HG03520 (cell line): Measurements from ENCODE around the gene CPSF7.
"Not testable (repeated sequence)": the region's sequence is repeated elsewhere in the genome, so short reads cannot be mapped to it uniquely, and the experiment has no call there.

Experiments used
- ATAC-seq: cut with Tn5 transposase; IDR thresholded peaks from one replicate; pipeline ENCODE4 v1.9.1; 2021; ENCODE audit warnings: mild to moderate bottlenecking, moderate library complexity; ENCODE audit not compliant: unreplicated experiment

Gene CPSF7

DNA sequence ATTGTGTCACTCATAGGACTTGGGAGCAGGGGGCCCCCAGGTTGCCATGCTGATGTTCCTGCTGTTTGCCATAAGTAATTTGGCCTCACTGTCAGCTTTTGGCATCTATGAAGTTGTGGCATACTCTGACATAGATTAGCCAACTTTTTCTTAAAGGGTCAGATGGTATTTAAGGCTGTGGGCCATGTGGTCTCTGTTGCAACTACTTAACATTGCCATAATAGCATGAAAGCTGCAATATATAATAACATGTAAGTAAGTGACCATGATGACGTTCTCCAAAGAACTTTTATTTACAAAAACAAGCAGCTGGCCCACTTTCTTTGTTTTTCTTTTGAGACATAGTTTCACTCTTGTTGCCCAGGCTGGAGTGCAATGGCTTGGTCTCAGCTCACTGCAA is 39.6 kb downstream of the CPSF7 start:
- ATAC-seq, result no peak

DNA sequence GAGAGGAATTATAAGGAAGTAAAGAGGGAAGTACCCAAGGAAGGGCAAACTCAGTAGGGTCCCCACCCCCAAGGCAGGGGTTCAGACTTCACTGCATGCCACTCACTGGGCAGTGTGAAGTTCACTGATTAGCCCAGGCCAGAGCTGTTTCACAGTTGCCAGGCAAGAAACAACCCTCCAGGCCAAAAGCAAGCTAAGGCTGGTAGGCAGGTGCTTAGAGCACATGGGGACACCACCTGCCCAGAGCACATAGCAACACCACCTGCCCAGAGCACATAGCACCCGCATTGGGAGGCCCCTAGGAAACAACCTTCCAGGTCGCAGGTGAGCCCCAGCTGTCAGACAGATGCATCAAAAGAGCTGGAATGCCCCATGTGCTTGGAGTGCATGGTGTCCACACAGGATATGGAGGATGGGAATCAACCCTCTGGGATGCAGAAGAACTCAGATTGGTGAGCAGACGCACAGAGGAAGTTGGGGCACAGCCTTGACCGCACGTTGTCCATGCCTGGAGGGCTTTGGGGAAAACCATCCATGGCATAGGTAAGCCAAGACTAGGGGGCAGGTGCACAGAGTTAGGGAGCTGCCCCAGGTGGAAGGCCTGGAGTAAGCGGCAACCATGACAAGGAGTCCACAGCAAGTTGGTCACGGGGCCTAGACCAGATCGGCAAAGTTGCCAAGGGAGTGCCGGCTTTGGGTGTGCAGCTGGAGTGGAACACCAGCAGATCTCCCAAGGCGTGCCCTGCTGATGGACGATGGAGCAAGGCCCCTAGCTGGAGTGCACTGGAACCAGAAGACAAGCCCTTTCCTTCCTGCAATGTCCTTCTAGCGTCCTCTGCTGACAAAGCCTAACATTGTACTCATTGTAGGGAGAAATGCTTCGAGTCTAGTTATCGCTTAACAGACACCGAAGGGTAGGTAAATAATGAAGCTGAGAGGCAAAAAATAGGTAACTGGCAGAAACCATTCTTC is 45.2 kb downstream of the CPSF7 start:
- no peak for ATAC-seq

DNA sequence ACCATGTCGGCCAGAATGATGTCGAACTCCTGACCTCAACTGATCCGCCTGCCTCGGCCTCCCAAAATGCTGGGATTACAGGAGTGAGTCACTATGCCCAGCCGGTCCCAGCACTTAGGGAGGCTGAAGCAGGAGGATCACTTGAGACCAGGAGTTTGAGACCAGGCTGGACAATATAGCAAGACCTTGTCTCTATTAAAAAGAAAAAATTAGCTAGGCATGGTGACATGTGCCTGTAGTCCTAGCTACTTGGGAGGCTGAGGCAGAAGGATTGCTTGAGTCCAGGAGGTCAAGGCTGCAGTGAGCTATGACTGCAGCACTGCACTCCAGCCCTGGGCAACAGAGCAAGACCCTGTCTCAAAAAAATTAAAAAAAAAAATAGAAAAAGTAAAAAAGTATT is 45.9 kb downstream of the CPSF7 start:
- ATAC-seq, result not testable (repeated sequence)

DNA sequence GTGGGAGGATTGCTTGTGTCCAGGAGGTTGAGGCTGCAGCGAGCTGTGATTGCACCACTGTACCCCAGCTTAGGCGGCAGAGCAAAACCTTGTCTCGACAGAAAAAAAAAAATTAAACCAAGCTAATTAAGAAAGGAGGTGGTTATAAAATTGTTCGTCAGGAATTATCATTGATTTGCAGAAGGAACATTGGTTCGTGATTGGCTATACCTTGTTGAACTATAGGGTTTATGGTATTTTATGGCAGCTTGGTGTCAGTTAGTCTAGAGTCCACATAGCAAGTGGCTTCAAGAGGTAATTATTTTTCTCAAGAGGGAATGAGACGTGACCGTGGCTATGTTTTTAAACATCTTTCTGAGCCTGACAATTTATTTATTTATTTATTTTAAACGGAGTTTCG is 48.9 kb downstream of the CPSF7 start:
- ATAC-seq, result no peak

DNA sequence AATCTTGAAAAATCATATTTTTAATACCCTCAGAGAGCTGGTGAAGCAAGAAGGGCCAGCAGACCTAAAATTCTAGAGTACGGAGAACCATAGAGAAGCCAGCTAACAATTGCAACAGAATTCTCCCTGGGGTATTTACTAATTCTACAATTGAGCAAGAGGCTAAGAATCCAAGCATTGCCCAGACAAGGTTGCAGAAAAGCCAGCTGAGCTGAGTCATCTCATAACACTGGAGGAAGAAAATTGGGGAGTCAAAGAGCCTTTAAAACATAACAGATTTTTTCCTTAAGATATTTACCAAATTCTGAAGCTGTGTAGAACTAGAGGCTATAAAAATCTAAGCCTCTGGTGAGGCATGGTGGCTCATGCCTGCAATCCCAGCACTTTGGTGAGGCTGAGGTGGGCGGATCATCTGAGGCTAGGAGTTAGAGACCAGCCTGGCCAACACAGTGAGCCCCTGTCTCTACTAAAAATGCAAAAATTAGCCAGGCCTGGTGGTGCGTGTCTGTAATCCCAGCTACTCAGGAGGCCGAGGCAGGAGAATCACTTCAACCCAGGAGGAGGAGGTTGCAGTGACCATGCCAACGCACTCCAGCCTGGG is 51.0 kb downstream of the CPSF7 start:
- no peak for ATAC-seq

DNA sequence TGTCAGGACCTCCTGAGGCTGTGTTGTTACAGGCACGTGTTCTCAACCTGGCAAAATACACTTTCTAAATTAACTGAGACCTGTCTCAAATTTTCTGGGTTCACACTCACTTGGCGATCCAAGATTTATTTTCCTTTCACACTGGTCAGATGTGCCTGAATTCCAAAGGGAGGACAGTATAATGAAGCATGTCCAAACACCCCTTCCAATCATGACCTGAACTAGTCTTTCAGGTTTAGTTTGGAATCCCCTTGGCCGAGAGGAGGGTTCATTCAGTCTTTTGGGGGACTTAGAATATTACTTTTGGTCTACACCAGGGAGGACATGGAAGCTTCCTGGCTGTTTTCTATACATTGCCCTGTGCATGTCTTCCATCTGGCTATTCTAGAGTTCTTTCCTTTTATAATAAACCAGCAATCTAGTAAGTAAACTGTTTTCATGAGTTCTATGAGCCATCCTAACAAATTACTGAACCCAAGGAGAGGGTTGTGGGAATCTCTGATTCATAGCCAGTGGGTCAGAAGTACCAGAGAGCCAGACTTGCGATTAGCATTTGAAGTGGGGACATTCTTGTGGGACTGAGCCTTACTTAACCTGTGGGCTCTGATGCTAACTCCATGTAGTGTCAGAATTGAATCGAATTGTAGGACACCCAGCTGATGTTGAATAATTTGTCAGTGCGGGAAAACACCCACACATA is 52.2 kb downstream of the CPSF7 start:
- ATAC-seq, result no peak

DNA sequence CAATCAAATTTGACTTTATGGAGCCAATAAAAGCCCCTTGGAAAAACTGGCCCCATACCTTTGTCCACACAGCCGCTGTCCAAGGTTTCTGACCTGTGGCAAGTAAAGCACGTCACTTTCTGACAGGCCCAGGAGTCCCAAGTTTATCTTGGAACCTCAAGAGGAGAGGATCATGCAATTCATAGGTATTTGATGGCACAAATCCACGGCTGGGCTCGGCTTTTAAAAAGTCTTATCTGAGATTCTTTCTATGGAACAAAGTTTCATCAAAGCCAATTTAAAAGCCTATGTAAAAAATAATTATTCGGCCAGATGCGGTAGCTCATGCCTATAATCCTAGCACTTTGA is 54.0 kb downstream of the CPSF7 start:
- ATAC-seq, result no peak

DNA sequence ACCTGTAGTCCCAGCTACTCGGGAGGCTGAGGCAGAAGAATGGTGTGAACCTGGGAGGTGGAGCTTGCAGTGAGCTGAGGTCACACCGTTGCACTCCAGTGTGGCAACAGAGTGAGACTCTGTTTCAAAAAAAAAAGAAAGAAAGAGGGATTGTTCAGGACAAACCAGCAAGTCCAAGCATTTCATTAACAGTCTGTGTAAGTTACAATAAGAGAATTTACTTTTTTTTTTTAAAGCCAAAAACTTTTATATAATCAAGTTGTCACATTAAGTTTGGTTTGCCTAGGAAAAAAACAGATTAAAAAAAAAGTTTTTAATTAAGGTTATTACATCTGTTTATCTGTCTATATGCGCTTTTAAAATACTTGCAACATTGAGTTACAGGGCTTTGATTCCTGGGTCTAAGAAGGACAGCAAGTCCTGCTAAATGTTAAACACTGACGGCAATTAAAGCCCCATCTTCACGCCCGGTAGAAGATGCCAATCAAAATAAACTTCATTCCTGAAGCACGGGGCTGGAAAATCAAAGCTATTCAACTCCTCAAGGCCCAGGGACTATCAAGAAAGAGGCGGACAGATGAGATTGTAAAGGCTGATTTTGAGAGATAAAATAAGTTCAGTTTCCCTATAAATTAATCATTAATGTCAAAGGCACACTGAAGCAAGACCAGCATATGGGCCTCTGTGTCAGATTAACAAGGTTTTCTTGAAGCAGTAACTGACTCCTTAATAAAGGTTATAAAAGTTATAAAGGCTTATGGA is 56.9 kb downstream of the CPSF7 start:
- ATAC-seq, result no peak

DNA sequence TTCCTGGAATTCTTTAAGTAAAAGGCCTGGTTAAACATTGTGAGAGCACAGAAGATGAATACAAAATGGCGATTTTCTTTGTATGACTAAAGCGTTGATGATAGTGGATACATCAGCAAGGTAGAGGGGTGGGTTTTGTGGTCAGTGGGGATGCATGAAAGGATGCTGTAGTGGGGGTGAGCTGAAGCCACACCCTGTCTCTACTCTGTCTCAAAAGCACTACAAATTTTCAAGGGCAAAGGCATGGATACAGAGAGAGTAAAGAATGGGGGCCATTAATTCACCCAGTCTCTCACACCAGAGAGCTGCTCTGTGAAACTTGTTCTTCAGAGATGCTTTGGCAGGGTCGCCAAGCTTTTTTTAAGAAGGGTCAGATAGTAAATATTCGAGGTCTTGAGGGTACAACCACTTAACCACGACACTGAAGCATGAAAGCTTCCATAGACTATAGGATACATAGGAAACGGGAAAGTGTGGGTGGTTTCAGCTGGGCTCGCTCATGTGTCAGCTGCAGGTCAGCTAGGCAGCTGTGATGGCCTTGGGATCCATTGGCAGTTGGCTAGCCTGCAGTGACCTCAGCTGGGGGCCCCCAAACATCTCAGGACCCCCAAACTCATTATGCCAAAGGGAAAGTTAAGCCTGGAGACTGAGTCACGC is 59.3 kb downstream of the CPSF7 start:
- ATAC-seq, result no peak

DNA sequence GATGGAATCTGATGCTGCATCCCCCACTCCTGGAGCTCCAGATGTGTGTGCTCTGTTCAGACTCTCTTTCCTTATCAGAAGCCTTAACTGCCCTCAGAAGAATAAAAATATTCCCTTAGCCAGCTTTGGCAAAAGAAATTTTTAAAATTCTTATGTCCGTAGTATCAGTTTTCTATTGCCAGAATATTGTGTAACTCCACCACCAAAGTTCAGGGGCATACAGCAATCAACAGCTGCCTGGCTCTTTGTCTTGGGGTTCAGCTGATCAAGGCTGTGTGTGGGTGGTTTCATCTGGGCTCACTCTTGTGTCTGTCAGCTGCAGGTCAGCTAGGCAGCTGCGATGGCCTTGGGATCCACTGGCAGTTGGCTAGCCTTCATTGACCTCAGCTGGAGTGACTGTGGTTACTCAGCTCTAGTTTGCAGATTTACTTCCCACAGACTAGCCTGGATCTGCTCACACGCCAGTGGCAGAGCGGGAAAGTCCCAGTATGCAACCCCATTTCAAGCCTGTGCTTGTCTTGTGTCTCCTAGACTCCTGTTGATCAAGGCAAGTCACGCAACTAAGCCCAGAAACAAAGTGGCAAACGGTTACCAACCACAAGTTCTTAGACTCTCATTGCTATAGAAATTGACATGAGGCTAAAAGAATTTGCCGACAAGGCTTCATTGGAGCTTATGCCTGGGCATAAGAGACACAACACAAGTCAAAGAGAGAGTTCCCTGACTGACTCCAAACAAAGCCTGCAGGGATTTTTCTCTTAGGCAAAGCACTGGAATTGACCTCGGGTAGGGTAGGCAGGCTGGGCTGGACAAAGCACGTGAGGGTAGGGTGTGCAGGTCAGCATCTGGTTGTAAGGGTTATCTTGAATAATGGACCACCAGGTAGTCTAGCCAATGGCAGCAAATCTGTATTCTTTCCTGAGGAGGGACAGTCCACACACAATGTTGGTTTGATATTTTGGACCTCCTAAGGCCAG is 60.1 kb downstream of the CPSF7 start:
- ATAC-seq, result no peak

DNA sequence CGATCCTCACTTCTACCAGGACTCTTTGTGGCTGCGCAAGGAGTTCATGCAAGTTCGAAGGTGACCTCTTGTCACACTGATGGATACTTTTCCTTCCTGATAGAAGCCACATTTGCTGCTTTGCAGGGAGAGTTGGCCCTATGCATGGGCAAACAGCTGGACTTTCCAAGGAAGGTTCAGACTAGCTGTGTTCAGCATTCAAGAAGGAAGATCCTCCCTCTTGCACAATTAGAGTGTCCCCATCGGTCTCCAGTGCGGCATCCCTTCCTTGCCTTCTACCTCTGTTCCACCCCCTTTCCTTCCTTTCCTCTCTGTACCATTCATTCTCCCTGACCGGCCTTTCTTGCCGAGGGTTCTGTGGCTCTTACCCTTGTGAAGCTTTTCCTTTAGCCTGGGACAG is 61.1 kb downstream of the CPSF7 start:
- ATAC-seq, result no peak

DNA sequence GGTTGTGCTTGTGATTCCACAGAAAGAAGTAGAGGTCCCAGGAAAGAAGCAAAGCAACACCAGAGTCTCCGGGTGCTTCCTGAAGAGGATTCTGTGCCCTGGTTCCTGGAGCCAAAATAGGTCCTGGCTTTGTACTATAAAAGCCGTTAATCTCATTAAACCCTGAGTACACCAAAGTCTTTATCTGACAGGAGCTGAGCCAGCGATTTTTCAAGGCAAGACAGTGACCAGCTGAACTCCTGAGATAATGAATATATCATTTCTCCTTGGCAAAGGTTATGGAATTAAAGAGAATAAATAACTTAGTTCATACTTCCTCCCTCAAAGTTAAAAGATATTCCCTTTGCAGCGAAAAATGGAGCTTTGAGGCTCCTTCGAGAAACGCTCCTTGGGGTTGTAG is 62.4 kb downstream of the CPSF7 start:
- ATAC-seq, result no peak

DNA sequence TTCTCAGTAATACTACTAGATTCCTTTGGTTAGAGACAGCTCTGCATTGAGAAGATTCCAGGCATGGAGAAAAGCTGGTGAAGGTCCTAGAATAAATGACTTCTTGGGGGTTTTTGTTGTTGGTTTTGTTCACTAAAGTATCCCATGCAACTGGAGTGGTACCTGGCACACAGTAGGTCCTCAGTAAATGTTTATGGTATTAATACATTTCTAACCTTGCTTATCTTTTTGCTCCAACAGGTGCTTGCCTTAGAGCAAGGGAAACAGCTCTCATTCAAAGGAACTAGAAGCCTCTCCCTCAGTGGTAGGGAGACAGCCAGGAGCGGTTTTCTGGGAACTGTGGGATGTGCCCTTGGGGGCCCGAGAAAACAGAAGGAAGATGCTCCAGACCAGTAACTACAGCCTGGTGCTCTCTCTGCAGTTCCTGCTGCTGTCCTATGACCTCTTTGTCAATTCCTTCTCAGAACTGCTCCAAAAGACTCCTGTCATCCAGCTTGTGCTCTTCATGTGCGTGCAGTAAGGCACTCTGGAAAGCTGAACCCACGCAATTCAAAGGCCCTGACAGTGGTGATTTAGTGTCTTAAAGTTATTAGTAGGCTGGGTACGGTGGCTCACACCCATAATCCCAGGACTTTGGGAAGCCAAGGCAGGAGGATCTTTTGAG is 65.6 kb downstream of the CPSF7 start:
- ATAC-seq, result no peak

DNA sequence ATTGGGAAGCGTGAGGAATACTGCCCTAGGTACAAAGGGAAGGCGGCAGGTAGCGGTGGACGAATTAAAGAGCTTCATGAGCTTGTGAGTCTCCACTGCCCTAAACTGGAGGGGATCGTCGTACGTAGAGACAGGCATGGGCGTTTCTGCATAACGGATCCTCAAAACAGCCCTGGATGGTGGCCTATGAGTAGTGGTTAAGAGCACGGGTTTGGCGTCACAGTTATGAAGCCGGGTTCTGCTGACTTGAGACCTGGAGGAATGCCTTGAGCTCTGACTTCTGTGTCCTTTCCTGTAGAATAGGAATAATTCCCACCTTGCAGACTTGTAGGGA is 67.3 kb downstream of the CPSF7 start:
- no peak for ATAC-seq

DNA sequence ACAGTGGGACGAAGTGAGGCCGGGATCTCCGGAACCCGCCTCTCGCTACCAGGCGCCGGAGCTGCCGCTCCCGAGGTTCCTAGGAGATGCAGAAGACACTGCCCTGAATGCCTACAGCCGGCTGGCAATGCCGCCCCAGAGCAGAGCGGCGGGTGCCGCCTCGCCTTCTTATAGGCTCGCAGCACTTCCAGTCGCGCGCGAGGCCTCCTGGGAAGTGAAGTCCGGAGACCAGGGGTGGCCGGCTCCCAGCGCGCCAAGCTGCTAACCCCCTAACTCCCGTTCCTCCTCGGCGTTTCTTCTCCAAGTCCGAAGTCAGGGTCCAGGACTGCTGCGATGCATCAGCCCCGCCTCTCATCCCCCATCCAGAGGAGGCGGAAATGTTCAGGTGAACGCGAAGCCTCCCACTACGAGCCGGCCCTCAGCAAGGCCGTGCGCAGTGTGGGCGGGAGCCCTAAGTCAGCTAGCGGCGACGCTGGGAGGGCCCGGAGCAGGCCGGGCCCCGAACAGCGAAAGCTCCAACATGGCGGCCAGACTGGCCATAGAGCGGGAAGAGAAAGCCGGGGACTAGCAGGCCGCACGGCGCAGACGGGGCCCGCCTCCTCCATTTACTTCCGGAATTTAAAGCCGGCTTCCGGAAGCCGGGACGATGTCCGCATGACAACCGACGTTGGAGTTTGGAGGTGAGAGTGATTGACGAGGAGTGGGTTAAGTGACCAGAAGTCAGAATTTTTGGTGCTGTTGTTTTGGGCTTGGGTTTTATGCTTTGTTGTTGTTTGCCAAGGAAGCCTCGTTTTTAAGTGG is 67.8 kb downstream of the CPSF7 start, which contains the start of the genes CYB561A3 and TMEM138:
Gene CYB561A3 (minus strand): TSS at position 142 of the 801 bp plus-strand sequence. CDS start 5,169 bp downstream, outside the sequence.
Gene TMEM138 (plus strand): TSS at position 634 of the 801 bp plus-strand sequence. CDS start 2,017 bp downstream, outside the sequence.
- peak; percentile 84 for ATAC-seq

DNA sequence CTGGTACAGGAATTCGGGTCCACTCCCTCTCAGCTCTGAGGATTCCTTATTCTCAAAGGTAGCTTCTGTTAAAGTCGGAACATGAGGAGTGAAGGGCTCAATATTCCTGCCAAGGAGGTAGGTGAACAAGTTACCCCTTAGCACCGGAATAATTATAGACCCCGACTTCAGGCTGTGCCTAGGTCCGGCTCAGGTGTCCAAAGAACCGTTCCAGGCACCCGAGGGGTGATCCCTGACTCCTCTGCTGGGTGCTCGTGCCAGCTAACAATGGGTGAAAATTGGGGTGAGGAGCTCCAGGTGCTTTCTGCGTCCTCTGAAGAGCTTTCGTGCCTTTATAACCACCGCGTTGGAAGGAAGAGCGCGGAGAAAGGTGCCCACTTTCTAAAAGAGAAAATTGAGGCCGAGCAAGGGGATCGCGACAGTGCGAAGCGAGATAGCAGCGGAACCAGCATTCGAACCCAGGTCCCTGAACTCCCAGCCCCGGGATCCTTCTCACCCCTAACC is 68.5 kb downstream of the CPSF7 start:
- no peak for ATAC-seq

DNA sequence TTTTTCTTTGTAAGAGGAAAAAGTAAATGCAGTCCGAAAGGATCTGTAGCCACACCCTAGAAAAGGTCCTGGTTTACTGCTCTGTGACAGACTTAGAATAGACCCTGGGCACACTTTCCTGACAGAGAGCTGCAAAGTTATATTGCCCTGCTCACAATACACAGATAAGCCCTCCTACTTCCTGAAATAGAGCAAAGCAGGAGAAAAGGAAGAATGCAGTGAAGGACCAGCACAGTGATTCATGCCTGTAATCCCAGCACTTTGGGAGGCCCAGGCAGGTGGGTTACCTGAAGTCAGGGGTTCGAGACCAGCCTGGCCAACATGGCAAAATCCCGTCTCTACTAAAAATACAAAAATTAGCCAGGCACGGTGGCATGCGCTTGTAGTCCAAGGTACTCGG is 70.3 kb downstream of the CPSF7 start:
- no peak for ATAC-seq

DNA sequence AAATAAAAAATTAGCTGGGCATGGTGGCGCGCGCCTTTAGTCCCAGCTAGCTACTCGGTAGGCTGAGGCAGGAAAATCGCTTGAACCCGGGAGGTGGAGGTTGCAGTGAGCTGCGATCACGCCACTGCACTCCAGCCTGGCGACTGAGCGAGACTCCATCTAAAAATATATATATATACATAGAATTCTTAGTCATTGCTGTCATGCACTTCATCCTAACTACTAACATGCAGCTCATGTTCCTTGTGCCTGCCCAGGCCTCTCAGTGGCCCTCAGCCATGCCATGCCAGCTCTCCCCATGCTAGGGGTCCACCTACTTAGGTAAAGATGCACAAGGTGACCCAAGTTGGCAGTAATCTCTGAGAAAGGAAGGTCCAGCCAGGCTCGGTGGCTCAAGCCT is 71.2 kb downstream of the CPSF7 start:
- ATAC-seq, result no peak
